Right lobe of liver (tissue), 6 donors: ENCODE results near the gene RYR3. TPM values are rescaled to one million over a fixed set of nuclear protein-coding genes. Genes with fewer than 3 reads are reported as not detected.
"Not testable (repeated sequence)": the region's sequence is repeated elsewhere in the genome, so short reads cannot be mapped to it uniquely, and the experiment has no call there.

ENCODE experiments used
- ATAC-seq, 4 donors: fragments of 200-7000 bp; cut with Tn5 transposase; one replicate each; pipeline ENCODE4 v1.9.1; 2020; ENCODE audit warnings: mild to moderate bottlenecking in 4 of 4, moderate library complexity in 4 of 4
- DNase-seq, 3 donors: peaks; one replicate each; pipeline ENCODE4 v3.0.0-alpha.2; 2020
- H3K27ac ChIP-seq, 3 donors: fragments of 200-600 bp; one replicate each; pipeline ENCODE4 v1.8.0; 2022
- H3K27me3 ChIP-seq, 2 donors: fragments of 200-600 bp; one replicate each; pipeline ENCODE4 v1.8.0; 2022
- H3K36me3 ChIP-seq, 4 donors: fragments of 200-600 bp; sonication (generic) in 1 of 4; one replicate each; pipeline versions ENCODE4 v1.5.1 to v1.8.0; 2017 to 2022; ENCODE audit warnings: control low read depth in 1 of 4
- H3K4me1 ChIP-seq, 4 donors: fragments of 200-600 bp; sonication (generic) in 1 of 4; one replicate each; pipeline versions ENCODE4 v1.5.1 to v1.8.0; 2017 to 2022; ENCODE audit warnings: control low read depth in 1 of 4
- H3K4me3 ChIP-seq, 3 donors: fragments of 200-600 bp; one replicate each; pipeline ENCODE4 v1.8.0; 2022
- H3K9me3 ChIP-seq, 4 donors: fragments of 200-600 bp; sonication (generic) in 1 of 4; one replicate each; pipeline versions ENCODE4 v1.5.1 to v1.8.0; 2017 to 2022; ENCODE audit warnings: control low read depth in 1 of 4
- CTCF ChIP-seq, 4 donors: fragments of 200-600 bp in 3 of 4; fragments of 450-650 bp in 1 of 4; IDR thresholded peaks; one replicate each; pipeline versions ENCODE4 v1.5.1 to v1.8.0; 2016 to 2022; ENCODE audit warnings: antibody characterized with exemption in 4 of 4, mild to moderate bottlenecking in 2 of 4
- POLR2A ChIP-seq: fragments of 450-650 bp; IDR thresholded peaks from one replicate; pipeline ENCODE4 v1.6.1; 2017; ENCODE audit warnings: antibody characterized with exemption, mild to moderate bottlenecking
- WGBS: methylation state at CpG from one replicate; pipeline ENCODE4 v1.1.6; 2018; ENCODE audit warnings: low coverage, low lambda C conversion rate; ENCODE audit not compliant: insufficient coverage; ENCODE audit errors: missing lambda C conversion rate; 5-methylcytosine and 5-hydroxymethylcytosine counted together
- intact Hi-C, 2 donors: fragments of 100-400 bp; cut with DNase I; formaldehyde crosslinking; loops; one replicate each; pipeline versions ENCODE4 v1.11.2 to v1.14.1; 2022
- total RNA-seq, 6 experiments: library from RNA; depleted of rRNA in 2 of 6; stranded (reverse); fragments of >200 nt in 2 of 6; fragmentation: NEBNext Ultra II Directional in 3 of 6; extraction: Animal tissue kit (Norgen Biotek cat#: 25700) in 3 of 6; gene quantifications; one replicate each; pipeline versions ENCODE4 v1.1.0 to v1.2.4, GENCODE V29; 2016 to 2023
- donor health status: DM: no; HTN: yes; CAD: no.
- donor health status: DM: no; HTN: no; CAD: no.
- donor health status: DM: no; HTN: no; CAD: no.
- donor health status: DM: no; HTN: yes; CAD: no.
- donor health status: DM: no; HTN: yes; CAD: no.

Gene RYR3
- total RNA-seq, 6 experiments from 2014 or later = under 0.01 to 0.31 (median 0.05) TPM; not detected in 3

- no peak overlapping the region for H3K4me3 ChIP-seq
- no peaks in the 10 kb centered on the region for H3K36me3 ChIP-seq
- no peaks in the 10 kb centered on the region for H3K9me3 ChIP-seq
- no peaks in the 10 kb centered on the region for H3K27me3 ChIP-seq
- 63% methylated on average over 5 of the region's 5 CpGs for WGBS
- DNase-seq (no peak), ATAC-seq (no peak)
- intact Hi-C loops = no loop called here
- no peak for TF ChIP-seq CTCF (IDR thresholded peaks at IDR 0.05)
- no peak for TF ChIP-seq POLR2A
- H3K4me1 ChIP-seq = no peaks in the 10 kb centered on the region
- H3K27ac ChIP-seq = no peak overlapping the region
These were observed 251.2 kb downstream of the RYR3 start for GRCh38 chr15:33561967-33562366.

GRCh38 chr15:33565094-33565493 is 254.3 kb downstream of the RYR3 start:
- Histone ChIP-seq H3K27ac (no peak overlapping the region), H3K36me3 (no peaks in the 10 kb centered on the region), H3K4me3 (no peak overlapping the region), H3K4me1 (no peaks in the 10 kb centered on the region), H3K27me3 (no peaks in the 10 kb centered on the region), H3K9me3 (no peaks in the 10 kb centered on the region)
- 30% methylated on average over 3 of the region's 3 CpGs for WGBS
- DNase-seq (no peak), ATAC-seq (no peak)
- intact Hi-C loops = no loop called here
- TF ChIP-seq CTCF (IDR thresholded peaks at IDR 0.05) (no peak), POLR2A (no peak)

- Histone ChIP-seq H3K4me3 (no peak overlapping the region), H3K4me1 (no peaks in the 10 kb centered on the region), H3K9me3 (no peaks in the 10 kb centered on the region), H3K27ac (no peak overlapping the region), H3K36me3 (no peaks in the 10 kb centered on the region), H3K27me3 (no peaks in the 10 kb centered on the region)
- intact Hi-C loops = no loop called here
- no peak for ATAC-seq
- TF ChIP-seq CTCF (IDR thresholded peaks at IDR 0.05) (no peak), POLR2A (no peak)
- DNase-seq = no peak
These were observed 256.9 kb downstream of the RYR3 start for GRCh38 chr15:33567652-33568051.

- TF ChIP-seq CTCF (IDR thresholded peaks at IDR 0.05) (no peak), POLR2A (no peak)
- no peaks in the 10 kb centered on the region for H3K27me3 ChIP-seq
- DNase-seq (no peak), ATAC-seq (no peak)
- H3K9me3 ChIP-seq = no peaks in the 10 kb centered on the region
- H3K4me3 ChIP-seq = no peak overlapping the region
- intact Hi-C loops = no loop called here
- no peaks in the 10 kb centered on the region for H3K36me3 ChIP-seq
- H3K27ac ChIP-seq = no peak overlapping the region
- 50% methylated on average over 1 of the region's 1 CpG for WGBS
- H3K4me1 ChIP-seq = no peaks in the 10 kb centered on the region
These were observed 258.3 kb downstream of the RYR3 start for GRCh38 chr15:33569036-33569435.

- DNase-seq, intact Hi-C loops, H3K27me3 ChIP-seq, H3K4me1 ChIP-seq, ATAC-seq, H3K9me3 ChIP-seq, H3K4me3 ChIP-seq, H3K36me3 ChIP-seq, H3K27ac ChIP-seq: not testable (repeated sequence)
- WGBS = 60% methylated on average over 2 of the region's 2 CpGs
These were observed 267.1 kb downstream of the RYR3 start for GRCh38 chr15:33577911-33578310.
